Adrenal gland (tissue), 5 donors: ENCODE data around the gene CKAP5.

Experiments used
- CTCF ChIP-seq, 6 experiments: fragments of 450-650 bp in 4 of 6; fragments of 200-600 bp in 2 of 6; sonication (generic) in 1 of 6; IDR thresholded peaks; 1 replicate in 5 of 6; 2 replicates in 1 of 6; pipeline versions ENCODE4 v1.5.1 to v1.8.0; 2016 to 2021; ENCODE audit warnings: antibody characterized with exemption in 6 of 6, mild to moderate bottlenecking in 2 of 6, moderate library complexity in 1 of 6
- POLR2A ChIP-seq, 2 donors: fragments of 450-650 bp; IDR thresholded peaks; one replicate each; pipeline ENCODE4 v1.6.1; 2017; ENCODE audit warnings: antibody characterized with exemption in 2 of 2, mild to moderate bottlenecking in 2 of 2, moderate library complexity in 1 of 2
- donor health status: DM: no; HTN: no; CAD: no.

- TF ChIP-seq POLR2A (IDR thresholded peaks at IDR 0.05) (no peak), CTCF (IDR thresholded peaks at IDR 0.05) (no peak)
Observed at GRCh38 chr11:46741600-46742484, 104.2 kb downstream of the CKAP5 start.
